CD4-positive, alpha-beta T cell (primary cell): ENCODE measurements around the gene HECW1. TPM values are rescaled to one million over a fixed set of nuclear protein-coding genes. Genes with fewer than 3 reads are reported as not detected.

Source experiments
- ATAC-seq: fragments of 200-7000 bp; cut with Tn5 transposase; one replicate; pipeline ENCODE4 v1.10.0; 2022; ENCODE audit warnings: mild to moderate bottlenecking; ENCODE audit not compliant: poor library complexity
- CTCF ChIA-PET: fragments of 350-600 bp; sonication (Branson Sonifier 250); formaldehyde crosslinking; loops from one replicate; lab custom pipeline; 2021; ENCODE audit warnings: antibody characterized with exemption, inconsistent platforms; lab: Charles Lee
- POLR2A ChIA-PET: fragments of 350-600 bp; sonication (Branson Sonifier 250); formaldehyde crosslinking; loops from one replicate; lab custom pipeline; 2021; ENCODE audit warnings: antibody characterized with exemption, inconsistent platforms; lab: Charles Lee
- DNase-seq, 14 experiments: peaks; one replicate each; pipeline ENCODE4 v3.0.0-alpha.2; 2013 to 2020; ENCODE audit warnings: mixed read lengths in 2 of 14
- H3K27ac ChIP-seq, 2 donors: one replicate each; pipeline versions ENCODE4 v1.5.1 to v1.7.0; 2013; ENCODE audit warnings: low read length in 2 of 2, low read depth in 1 of 2, mild to moderate bottlenecking in 1 of 2
- H3K27me3 ChIP-seq, 2 experiments: 1 replicate in 1 of 2; 2 replicates in 1 of 2; pipeline versions ENCODE4 v1.6.1 to v1.7.0; 2013; ENCODE audit warnings: low read length in 2 of 2, control low read depth in 1 of 2, mild to moderate bottlenecking in 1 of 2, moderate library complexity in 1 of 2; ENCODE audit not compliant: insufficient read depth in 2 of 2, control insufficient read depth in 1 of 2
- H3K36me3 ChIP-seq: one replicate; pipeline ENCODE4 v1.6.1; 2013; ENCODE audit warnings: low read length, control low read depth; ENCODE audit not compliant: insufficient read depth
- H3K4me1 ChIP-seq: one replicate; pipeline ENCODE4 v1.6.1; 2013; ENCODE audit warnings: low read length, control low read depth; ENCODE audit not compliant: insufficient read depth
- H3K4me3 ChIP-seq: one replicate; pipeline ENCODE4 v1.5.1; 2013; ENCODE audit warnings: mild to moderate bottlenecking, low read length, moderate library complexity
- H3K9me3 ChIP-seq, 2 experiments: 1 replicate in 1 of 2; 2 replicates in 1 of 2; pipeline versions ENCODE4 v1.6.1 to v1.7.0; 2013; ENCODE audit warnings: low read length in 2 of 2, mild to moderate bottlenecking in 2 of 2, control low read depth in 1 of 2, moderate library complexity in 1 of 2; ENCODE audit not compliant: control insufficient read depth in 1 of 2, insufficient read depth in 1 of 2
- H3K27ac Mint-ChIP-seq: one replicate; pipeline ENCODE4 v1.8.0; 2020; ENCODE audit warnings: mixed read lengths
- H3K27me3 Mint-ChIP-seq: one replicate; pipeline ENCODE4 v1.8.0; 2021; ENCODE audit warnings: mixed read lengths
- H3K36me3 Mint-ChIP-seq: one replicate; pipeline ENCODE4 v1.8.0; 2021; ENCODE audit warnings: low read depth, mixed read lengths
- H3K4me1 Mint-ChIP-seq: one replicate; pipeline ENCODE4 v1.8.0; 2021; ENCODE audit warnings: low read depth, mixed read lengths
- H3K4me3 Mint-ChIP-seq: one replicate; pipeline ENCODE4 v1.8.0; 2020; ENCODE audit warnings: mild to moderate bottlenecking, mixed read lengths
- H3K9me3 Mint-ChIP-seq: one replicate; pipeline ENCODE4 v1.8.0; 2020; ENCODE audit warnings: mixed read lengths
- CTCF ChIP-seq: fragments of 200-600 bp; IDR thresholded peaks from one replicate; pipeline ENCODE4 v1.8.0; 2022; ENCODE audit warnings: antibody characterized with exemption, mild to moderate bottlenecking
- intact Hi-C, 2 experiments: fragments of 100-400 bp; cut with DNase I in 1 of 2; cut with micrococcal nuclease in 1 of 2; formaldehyde crosslinking; loops; one replicate each; pipeline versions ENCODE4 v1.15.1 to v1.9.0; 2023 to 2025; cut with DNase I, micrococcal nuclease
- total RNA-seq, 174 experiments: library from RNA in 2 of 174; stranded (reverse) in 2 of 174; gene quantifications; one replicate each; pipeline ENCODE4 v1.2.3 and lab custom pipeline; 2021 to 2026

The HECW1 gene
- total RNA-seq, 2 experiments from 2014 or later: not detected

GRCh38 chr7:43179393-43179792, 66.9 kb downstream of the HECW1 start:
- Mint-ChIP-seq H3K4me1 (no peaks in the 10 kb centered on the region), H3K4me3 (no peak overlapping the region), H3K36me3 (no peaks in the 10 kb centered on the region), H3K9me3 (no peaks in the 10 kb centered on the region), H3K27me3 (peaks cover 8% of the 10 kb centered on the region), H3K27ac (no peak overlapping the region)
- intact Hi-C loops: no loop called here
- no peaks in the 10 kb centered on the region for H3K4me1 ChIP-seq
- H3K27me3 ChIP-seq: no peaks in the 10 kb centered on the region
- DNase-seq (no peak), ATAC-seq (no peak)
- H3K4me3 ChIP-seq: no peak overlapping the region
- no peak for TF ChIP-seq CTCF
- H3K9me3 ChIP-seq: no peaks in the 10 kb centered on the region
- POLR2A ChIA-PET: no interaction called here
- CTCF ChIA-PET: no interaction called here
- no peak overlapping the region for H3K27ac ChIP-seq
- no peaks in the 10 kb centered on the region for H3K36me3 ChIP-seq

- no peak for TF ChIP-seq CTCF
- Histone ChIP-seq H3K27ac (no peak overlapping the region), H3K27me3 (peaks cover 0 to 3% of the 10 kb centered on the region in 2 experiments), H3K36me3 (no peaks in the 10 kb centered on the region), H3K4me1 (no peaks in the 10 kb centered on the region), H3K4me3 (no peak overlapping the region), H3K9me3 (peaks cover 0 to 7% of the 10 kb centered on the region in 2 experiments)
- H3K4me3 Mint-ChIP-seq: no peak overlapping the region
- DNase-seq: no peak
- no peak overlapping the region for H3K27ac Mint-ChIP-seq
- peaks cover 32% of the 10 kb centered on the region for H3K27me3 Mint-ChIP-seq
- ChIA-PET CTCF (no interaction called here), POLR2A (no interaction called here)
- H3K9me3 Mint-ChIP-seq: no peaks in the 10 kb centered on the region
- no peaks in the 10 kb centered on the region for H3K36me3 Mint-ChIP-seq
- intact Hi-C loops: no loop called here
- no peaks in the 10 kb centered on the region for H3K4me1 Mint-ChIP-seq
- no peak for ATAC-seq
These were observed 80.5 kb downstream of the HECW1 start for GRCh38 chr7:43192806-43193460.

GRCh38 chr7:43193893-43194292, 81.4 kb downstream of the HECW1 start:
- Mint-ChIP-seq H3K9me3 (no peaks in the 10 kb centered on the region), H3K27ac (no peak overlapping the region), H3K27me3 (peaks cover 27% of the 10 kb centered on the region), H3K36me3 (no peaks in the 10 kb centered on the region), H3K4me3 (no peak overlapping the region), H3K4me1 (no peaks in the 10 kb centered on the region)
- intact Hi-C loops: no loop called here
- Histone ChIP-seq H3K36me3 (no peaks in the 10 kb centered on the region), H3K4me3 (no peak overlapping the region), H3K4me1 (no peaks in the 10 kb centered on the region), H3K27ac (no peak overlapping the region), H3K9me3 (peaks cover 0 to 12% of the 10 kb centered on the region in 2 experiments), H3K27me3 (peaks cover 3 to 6% of the 10 kb centered on the region in 2 experiments)
- ATAC-seq (no peak), DNase-seq (no peak)
- ChIA-PET CTCF (no interaction called here), POLR2A (no interaction called here)
- no peak for TF ChIP-seq CTCF
